D721Med (cell line): ENCODE data around the gene OSBPL9.

Experiments used
- DNase-seq: peaks from one replicate; pipeline ENCODE4 v3.0.0; 2011; ENCODE audit warnings: low spot score; ENCODE audit not compliant: insufficient read length
- FAIRE-seq: peaks from 2 replicates; lab custom pipeline; 2011; peaks lifted over from hg19 to GRCh38; lab: Jason Lieb, UNC
- TF ChIP-seq, protein P1 (sequence below): IDR thresholded peaks from 2 replicates; pipeline ENCODE4 v1.5.1; 2012; ENCODE audit warnings: mild to moderate bottlenecking, control low read depth; ENCODE audit not compliant: insufficient read depth; ENCODE audit errors: missing control alignments

The OSBPL9 gene

GRCh38 chr1:51663105-51663504, 46.2 kb downstream of the OSBPL9 start:
- FAIRE-seq (no peak), DNase-seq (no peak)
- TF ChIP-seq, protein P1, sequence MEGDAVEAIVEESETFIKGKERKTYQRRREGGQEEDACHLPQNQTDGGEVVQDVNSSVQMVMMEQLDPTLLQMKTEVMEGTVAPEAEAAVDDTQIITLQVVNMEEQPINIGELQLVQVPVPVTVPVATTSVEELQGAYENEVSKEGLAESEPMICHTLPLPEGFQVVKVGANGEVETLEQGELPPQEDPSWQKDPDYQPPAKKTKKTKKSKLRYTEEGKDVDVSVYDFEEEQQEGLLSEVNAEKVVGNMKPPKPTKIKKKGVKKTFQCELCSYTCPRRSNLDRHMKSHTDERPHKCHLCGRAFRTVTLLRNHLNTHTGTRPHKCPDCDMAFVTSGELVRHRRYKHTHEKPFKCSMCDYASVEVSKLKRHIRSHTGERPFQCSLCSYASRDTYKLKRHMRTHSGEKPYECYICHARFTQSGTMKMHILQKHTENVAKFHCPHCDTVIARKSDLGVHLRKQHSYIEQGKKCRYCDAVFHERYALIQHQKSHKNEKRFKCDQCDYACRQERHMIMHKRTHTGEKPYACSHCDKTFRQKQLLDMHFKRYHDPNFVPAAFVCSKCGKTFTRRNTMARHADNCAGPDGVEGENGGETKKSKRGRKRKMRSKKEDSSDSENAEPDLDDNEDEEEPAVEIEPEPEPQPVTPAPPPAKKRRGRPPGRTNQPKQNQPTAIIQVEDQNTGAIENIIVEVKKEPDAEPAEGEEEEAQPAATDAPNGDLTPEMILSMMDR = no peak

- DNase-seq = no peak
- FAIRE-seq = no peak
- TF ChIP-seq, protein P1 = no peak
Measured at GRCh38 chr1:51663721-51664120, 46.8 kb downstream of the OSBPL9 start.

- FAIRE-seq (no peak), DNase-seq (no peak)
- TF ChIP-seq, protein P1 = no peak
Measured at GRCh38 chr1:51664421-51665240, 47.7 kb downstream of the OSBPL9 start.

- DNase-seq = no peak
- TF ChIP-seq, protein P1 = no peak
- FAIRE-seq = no peak
Measured at GRCh38 chr1:51666478-51666877, 49.6 kb downstream of the OSBPL9 start.

- TF ChIP-seq, protein P1 = no peak
- DNase-seq = no peak
- FAIRE-seq = no peak
Measured at GRCh38 chr1:51667561-51667960, 50.7 kb downstream of the OSBPL9 start.

- FAIRE-seq (no peak), DNase-seq (no peak)
- TF ChIP-seq, protein P1 = no peak
Measured at GRCh38 chr1:51669272-51669671, 52.4 kb downstream of the OSBPL9 start.

DNA sequence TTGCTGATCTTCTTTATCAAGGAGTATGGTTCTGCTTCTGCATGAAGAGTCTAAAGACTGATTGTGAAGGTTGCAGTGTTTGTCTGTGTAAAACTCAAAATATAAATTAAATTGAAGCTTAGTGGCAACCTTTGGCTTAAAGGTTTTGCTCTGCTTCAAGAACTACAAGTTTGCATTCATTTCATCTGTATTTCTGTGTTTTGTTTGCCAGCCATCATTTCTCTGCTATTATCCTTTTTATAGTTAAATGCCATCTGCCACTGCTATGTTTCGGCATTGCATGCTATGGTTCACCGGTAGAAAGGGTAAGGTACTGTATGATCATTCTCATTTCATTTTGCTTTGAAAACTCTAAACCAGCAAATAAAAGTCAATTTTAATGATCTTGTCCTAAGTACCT, 52.9 kb downstream of the OSBPL9 start:
- DNase-seq = no peak
- no peak for FAIRE-seq
- TF ChIP-seq, protein P1 = no peak
